ENCODE results near the gene ALB. TPM values are rescaled to one million over a fixed set of nuclear protein-coding genes. Genes with fewer than 3 reads are reported as not detected.
"Not testable (repeated sequence)": the region's sequence is repeated elsewhere in the genome, so short reads cannot be mapped to it uniquely, and the experiment has no call there.

Gene ALB
- not detected for total RNA-seq
- long read RNA-seq = 0 reads

GRCh38 chr4:73404042-73404441 is at the start of gene ALB:
Gene ALB (plus strand): TSS chr4:73404287. CDS start chr4:73404328, 41 bp downstream.
- intact Hi-C loops (cut with micrococcal nuclease) = no loop called here
- no peak for ATAC-seq
- no peak for DNase-seq

GRCh38 chr4:73357174-73357573 is 46.9 kb upstream of the ALB start:
- ATAC-seq; DNase-seq; intact Hi-C loops (cut with micrococcal nuclease): not testable (repeated sequence)

GRCh38 chr4:73369506-73370199 is 34.4 kb upstream of the ALB start:
- intact Hi-C loops (cut with micrococcal nuclease); ATAC-seq; DNase-seq: not testable (repeated sequence)

GRCh38 chr4:73375328-73375741 is 28.8 kb upstream of the ALB start:
- DNase-seq (no peak), ATAC-seq (no peak)
- intact Hi-C loops (cut with micrococcal nuclease) = no loop called here

GRCh38 chr4:73376251-73376650 is 27.8 kb upstream of the ALB start:
- intact Hi-C loops (cut with micrococcal nuclease) = no loop called here
- ATAC-seq (no peak), DNase-seq (no peak)

- intact Hi-C loops (cut with micrococcal nuclease) = no loop called here
- DNase-seq (no peak), ATAC-seq (no peak)
These were observed 27.1 kb upstream of the ALB start for GRCh38 chr4:73376976-73377375.

GRCh38 chr4:73378887-73379286 is 25.2 kb upstream of the ALB start:
- DNase-seq = no peak
- intact Hi-C loops (cut with micrococcal nuclease) = no loop called here
- ATAC-seq = no peak

- intact Hi-C loops (cut with micrococcal nuclease) = no loop called here
- ATAC-seq = no peak
- DNase-seq = no peak
These were observed 24.1 kb upstream of the ALB start for GRCh38 chr4:73379946-73380345.

GRCh38 chr4:73381214-73381613 is 22.9 kb upstream of the ALB start:
- DNase-seq = no peak
- ATAC-seq = no peak
- intact Hi-C loops (cut with micrococcal nuclease) = no loop called here

GRCh38 chr4:73383452-73383851 is 20.6 kb upstream of the ALB start:
- DNase-seq = no peak
- ATAC-seq = no peak
- intact Hi-C loops (cut with micrococcal nuclease) = no loop called here

GRCh38 chr4:73387552-73387951 is 16.5 kb upstream of the ALB start:
- intact Hi-C loops (cut with micrococcal nuclease) = no loop called here
- no peak for DNase-seq
- no peak for ATAC-seq

GRCh38 chr4:73388887-73389286 is 15.2 kb upstream of the ALB start:
- ATAC-seq (no peak), DNase-seq (no peak)
- intact Hi-C loops (cut with micrococcal nuclease) = no loop called here

GRCh38 chr4:73389663-73390062 is 14.4 kb upstream of the ALB start:
- DNase-seq; intact Hi-C loops (cut with micrococcal nuclease); ATAC-seq: not testable (repeated sequence)

- DNase-seq (no peak), ATAC-seq (no peak)
- intact Hi-C loops (cut with micrococcal nuclease) = no loop called here
These were observed 12.3 kb upstream of the ALB start for GRCh38 chr4:73391774-73392173.

- intact Hi-C loops (cut with micrococcal nuclease) = no loop called here
- ATAC-seq (no peak), DNase-seq (no peak)
These were observed 11.2 kb upstream of the ALB start for GRCh38 chr4:73392936-73393335.

GRCh38 chr4:73396304-73396703 is 7.8 kb upstream of the ALB start:
- no peak for ATAC-seq
- no peak for DNase-seq
- intact Hi-C loops (cut with micrococcal nuclease) = no loop called here

- intact Hi-C loops (cut with micrococcal nuclease) = no loop called here
- ATAC-seq (no peak), DNase-seq (no peak)
These were observed 6.8 kb upstream of the ALB start for GRCh38 chr4:73396993-73397972.

GRCh38 chr4:73401412-73401811 is 2.7 kb upstream of the ALB start:
- intact Hi-C loops (cut with micrococcal nuclease) = no loop called here
- ATAC-seq (no peak), DNase-seq (no peak)

- no peak for DNase-seq
- intact Hi-C loops (cut with micrococcal nuclease) = no loop called here
- ATAC-seq = no peak
These were observed 370 bp downstream of the ALB start for GRCh38 chr4:73404457-73404856.

- DNase-seq (no peak), ATAC-seq (no peak)
- intact Hi-C loops (cut with micrococcal nuclease) = no loop called here
These were observed 1.1 kb downstream of the ALB start for GRCh38 chr4:73405138-73405537.

GRCh38 chr4:73406548-73406875 is 2.4 kb downstream of the ALB start:
- intact Hi-C loops (cut with micrococcal nuclease) = no loop called here
- ATAC-seq = no peak
- no peak for DNase-seq

Data from left ventricle myocardium superior (tissue), 1 donor.